ENCODE data around the gene NHLRC1.
"Not testable (repeated sequence)": the region's sequence is repeated elsewhere in the genome, so short reads cannot be mapped to it uniquely, and the experiment has no call there.

The NHLRC1 gene

DNA sequence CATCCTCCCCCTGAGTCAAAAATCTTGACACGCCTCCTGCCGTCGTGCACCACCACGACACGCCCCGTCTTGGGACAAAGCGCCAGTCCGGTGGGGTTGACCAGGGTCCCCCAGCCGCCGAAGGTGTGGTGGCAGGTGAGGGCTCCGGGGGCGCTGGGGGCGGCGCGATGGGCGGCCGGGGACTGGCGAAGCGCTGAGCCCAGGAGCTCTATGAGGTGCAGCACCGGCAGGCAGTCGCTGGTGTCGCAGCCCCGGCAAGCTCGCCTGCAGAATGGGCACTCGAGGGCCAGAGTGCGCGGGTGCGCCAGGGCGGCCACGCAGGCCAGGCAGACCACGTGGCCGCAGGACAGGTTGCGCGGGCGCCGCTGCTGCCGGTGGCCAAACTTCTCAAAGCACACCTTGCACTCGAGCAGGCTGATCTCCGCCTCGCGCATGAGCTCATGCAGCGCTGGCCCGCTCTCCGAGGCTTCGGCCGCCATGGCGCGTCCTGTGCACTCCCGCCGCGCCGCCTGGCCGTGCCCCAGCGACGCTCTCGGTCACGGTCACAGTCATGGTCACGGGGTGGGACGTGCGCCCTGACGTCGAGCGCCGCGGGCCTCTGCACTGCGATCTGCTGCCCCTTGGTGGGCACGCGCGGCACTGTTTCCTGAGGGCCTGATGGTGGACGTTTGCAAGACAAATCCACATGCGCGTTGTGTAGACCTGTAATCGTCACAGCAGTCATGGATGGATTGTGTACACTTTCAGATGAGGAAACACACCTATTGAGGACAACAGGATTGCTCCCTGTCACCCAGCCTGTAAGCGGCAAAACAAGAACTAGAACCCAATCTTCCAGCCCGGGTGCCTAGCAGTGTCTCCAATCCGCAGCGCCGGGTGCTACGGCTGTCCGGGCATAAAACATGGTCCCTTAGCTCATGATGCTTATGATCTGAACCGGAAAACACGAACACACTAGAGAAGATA is at the start of gene NHLRC1:
TSS of gene NHLRC1 (minus strand) at position 550 of the 966 bp plus-strand sequence. CDS start at position 479, 71 bp downstream.
- DNase-seq (ENCODE audit: low read depth in 2 of 2): peak; percentile 39 to 41

DNA sequence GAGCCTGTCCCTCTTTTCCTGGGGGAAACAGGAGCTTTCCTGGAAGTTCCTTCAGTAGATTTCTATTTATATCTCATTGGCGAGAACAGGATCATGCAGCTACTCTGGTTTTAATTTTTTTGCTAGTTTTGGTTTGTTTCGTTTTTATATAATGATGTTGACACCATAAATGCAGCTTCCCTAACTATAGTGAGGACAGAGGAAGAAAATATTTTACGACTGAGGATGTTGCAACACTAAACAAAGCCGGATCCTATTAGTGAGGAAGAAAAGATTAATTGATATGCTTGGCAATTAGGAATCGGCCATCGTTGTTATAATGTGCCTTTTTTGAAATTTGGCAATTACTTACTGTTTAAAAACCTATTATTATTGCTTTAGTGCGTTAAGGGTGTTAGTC is 49.4 kb upstream of the NHLRC1 start:
- DNase-seq (ENCODE audit: low read depth in 2 of 2): no peak

DNA sequence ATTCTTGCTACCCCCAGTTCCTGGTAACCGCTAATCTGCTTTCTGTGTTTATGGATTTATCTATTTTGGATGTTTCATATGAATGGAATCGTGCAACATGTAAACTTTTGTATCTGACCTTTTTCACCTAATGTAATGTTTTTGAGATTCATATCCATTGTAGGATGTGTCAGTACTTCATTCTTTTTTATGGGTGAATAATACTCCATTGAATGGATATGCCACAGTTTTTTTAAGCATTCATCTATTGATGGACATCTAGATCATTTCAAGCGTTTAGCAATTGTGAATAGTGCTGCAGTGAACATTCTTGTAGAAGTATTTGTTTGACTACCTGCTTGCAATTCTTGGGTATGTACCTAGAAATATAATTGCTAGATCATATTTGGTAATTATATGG is 45.8 kb upstream of the NHLRC1 start:
- DNase-seq (ENCODE audit: low read depth in 2 of 2): no peak

DNA sequence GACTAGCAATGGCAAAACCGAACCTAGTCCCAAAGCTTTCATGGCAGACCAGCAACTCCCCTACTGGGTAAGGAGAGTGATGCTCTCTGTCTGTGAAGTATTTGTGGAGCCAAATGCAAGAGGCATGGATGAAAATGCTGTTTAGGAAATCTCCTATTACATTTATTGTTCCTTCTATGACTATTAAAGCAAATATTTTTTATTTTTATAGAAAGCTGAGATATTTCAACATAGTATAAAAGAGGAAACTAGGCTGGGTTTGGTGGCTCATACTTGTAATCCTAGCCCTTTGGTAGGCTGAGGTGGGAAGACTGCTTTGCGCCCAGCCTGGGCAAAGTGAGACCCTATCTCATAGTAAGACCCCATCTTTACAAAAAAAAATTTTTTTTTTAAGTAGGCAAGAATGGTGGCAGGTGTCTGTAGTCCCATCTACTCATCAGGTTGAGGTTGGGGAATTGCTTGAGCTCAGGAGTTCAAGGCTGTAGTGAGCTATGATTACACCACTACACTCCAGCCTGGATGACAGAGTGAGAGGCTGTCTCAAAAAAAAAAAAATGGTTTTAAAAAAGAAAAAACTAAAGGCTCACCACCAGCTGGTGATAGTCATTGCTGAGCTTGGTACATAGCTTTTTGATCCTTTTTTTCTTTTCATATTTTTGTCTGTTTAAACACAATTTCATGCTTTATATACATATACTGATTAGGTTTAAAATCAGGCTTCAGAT is 44.0 kb upstream of the NHLRC1 start:
- no peak for DNase-seq (ENCODE audit: low read depth in 2 of 2)

- no peak for DNase-seq (ENCODE audit: low read depth in 2 of 2)
Measured at GRCh38 chr6:18165751-18166150, 43.3 kb upstream of the NHLRC1 start.

- no peak for DNase-seq (ENCODE audit: low read depth in 2 of 2)
Measured at GRCh38 chr6:18162401-18162800, 39.9 kb upstream of the NHLRC1 start.

DNA sequence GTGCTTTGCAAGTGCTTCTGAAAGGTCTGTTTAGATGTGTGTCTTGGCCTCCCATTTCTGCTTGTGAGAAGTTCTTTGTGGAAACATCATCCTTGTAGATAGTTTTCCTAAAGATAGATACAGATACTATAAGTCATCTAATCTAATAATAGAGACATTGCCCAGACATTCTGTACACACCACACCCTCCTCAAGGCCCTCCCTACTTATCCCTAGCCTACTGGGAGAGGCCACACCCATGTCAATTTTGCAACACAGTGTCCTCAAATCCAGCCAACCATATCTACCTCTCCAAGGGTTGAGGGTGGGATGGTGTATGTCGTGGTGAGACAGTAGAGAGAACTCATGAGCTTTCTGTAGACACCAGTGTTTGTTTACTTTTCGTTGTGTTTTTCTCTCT is 39.0 kb upstream of the NHLRC1 start:
- DNase-seq (ENCODE audit: low read depth in 2 of 2): no peak

DNA sequence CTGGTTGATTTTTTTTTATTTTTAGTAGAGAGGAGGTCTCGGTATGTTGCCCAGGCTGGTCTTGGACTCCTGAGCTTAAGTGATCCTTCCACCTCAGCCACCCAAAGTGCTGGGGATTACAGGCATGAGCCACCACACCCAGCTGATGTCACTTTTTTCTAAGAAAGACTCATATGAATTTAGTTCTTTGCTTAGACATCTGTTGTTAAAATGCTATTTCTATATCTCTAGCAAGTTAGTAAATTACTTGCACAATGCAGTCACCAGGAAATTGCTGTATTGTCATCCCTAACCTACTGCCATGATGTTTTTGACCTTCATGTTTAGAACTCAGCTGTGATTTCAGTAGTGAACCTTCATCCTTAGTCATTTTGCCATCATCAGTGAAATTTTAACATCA is 38.4 kb upstream of the NHLRC1 start:
- no peak for DNase-seq (ENCODE audit: low read depth in 2 of 2)

DNA sequence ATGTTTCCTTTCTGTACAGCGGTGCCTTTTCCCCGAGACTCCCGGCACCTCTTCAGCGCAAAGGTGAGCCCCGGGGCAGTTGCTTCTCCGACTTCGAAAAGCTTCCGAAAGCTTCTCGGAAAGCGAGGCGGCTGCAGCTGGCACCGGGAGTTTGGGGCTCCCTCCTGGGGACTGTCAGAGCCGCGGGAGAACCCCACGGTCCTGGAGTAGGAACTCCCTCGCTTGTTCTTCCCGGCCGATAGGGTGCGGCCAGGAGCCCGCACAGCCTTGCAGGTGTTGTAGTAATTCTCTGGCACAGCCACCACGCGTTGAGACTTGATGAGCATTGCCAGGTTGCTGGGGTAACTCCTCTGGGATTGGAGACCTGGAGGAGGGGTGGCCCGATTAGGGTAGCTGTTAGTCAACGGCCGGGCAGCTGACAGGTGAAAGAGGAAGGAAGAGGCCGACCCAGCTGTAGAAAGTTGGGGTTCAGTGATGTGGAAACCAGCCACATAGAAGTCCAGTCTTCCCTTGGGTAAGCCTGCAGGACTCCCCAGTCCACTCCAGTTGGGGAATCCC is 33.5 kb upstream of the NHLRC1 start:
- DNase-seq (ENCODE audit: low read depth in 2 of 2): peak in 1 of 2 donors; percentile 22

GRCh38 chr6:18155150-18155863 is 32.8 kb upstream of the NHLRC1 start, which contains the start of gene KDM1B:
Gene KDM1B (plus strand): TSS chr6:18155422. CDS start chr6:18159896, 4,474 bp downstream.
- peak; percentile 97 to 98 for DNase-seq (ENCODE audit: low read depth in 2 of 2)

- no peak for DNase-seq (ENCODE audit: low read depth in 2 of 2)
Measured at GRCh38 chr6:18154507-18155149, 32.2 kb upstream of the NHLRC1 start, which contains the start of gene TPMT. Gene TPMT (minus strand): TSS chr6:18155077. CDS start chr6:18149127, 5,950 bp downstream.

DNA sequence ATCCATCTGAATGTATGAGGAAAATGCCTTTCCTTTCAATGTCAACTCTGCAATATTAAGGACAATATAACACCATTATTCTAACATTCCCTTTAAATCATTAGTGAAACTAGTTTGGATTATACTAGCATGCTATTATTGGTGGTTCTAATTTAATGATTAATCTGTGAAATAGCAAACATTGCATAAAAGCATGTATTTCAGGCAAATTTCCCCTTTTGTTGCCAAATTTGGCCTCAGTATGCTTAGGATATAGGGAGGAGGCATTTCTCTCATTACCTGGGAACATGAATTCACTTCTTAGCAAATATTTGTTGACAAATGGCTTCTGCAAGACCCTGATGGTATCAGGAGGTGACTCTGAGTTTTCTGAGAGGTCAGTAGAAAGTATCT is 30.8 kb upstream of the NHLRC1 start:
- no peak for DNase-seq (ENCODE audit: low read depth in 2 of 2)

GRCh38 chr6:18151801-18152200 is 29.3 kb upstream of the NHLRC1 start:
- DNase-seq (ENCODE audit: low read depth in 2 of 2): no peak

- not testable (repeated sequence) for DNase-seq (ENCODE audit: low read depth in 2 of 2)
Measured at GRCh38 chr6:18151391-18151790, 28.9 kb upstream of the NHLRC1 start.

GRCh38 chr6:18148304-18149025 is 26.0 kb upstream of the NHLRC1 start:
- no peak for DNase-seq (ENCODE audit: low read depth in 2 of 2)

GRCh38 chr6:18147616-18148015 is 25.1 kb upstream of the NHLRC1 start:
- DNase-seq (ENCODE audit: low read depth in 2 of 2): no peak

GRCh38 chr6:18147160-18147559 is 24.7 kb upstream of the NHLRC1 start:
- DNase-seq (ENCODE audit: low read depth in 2 of 2): no peak

GRCh38 chr6:18142591-18142861 is 20.0 kb upstream of the NHLRC1 start:
- no peak for DNase-seq (ENCODE audit: low read depth in 2 of 2)

DNA sequence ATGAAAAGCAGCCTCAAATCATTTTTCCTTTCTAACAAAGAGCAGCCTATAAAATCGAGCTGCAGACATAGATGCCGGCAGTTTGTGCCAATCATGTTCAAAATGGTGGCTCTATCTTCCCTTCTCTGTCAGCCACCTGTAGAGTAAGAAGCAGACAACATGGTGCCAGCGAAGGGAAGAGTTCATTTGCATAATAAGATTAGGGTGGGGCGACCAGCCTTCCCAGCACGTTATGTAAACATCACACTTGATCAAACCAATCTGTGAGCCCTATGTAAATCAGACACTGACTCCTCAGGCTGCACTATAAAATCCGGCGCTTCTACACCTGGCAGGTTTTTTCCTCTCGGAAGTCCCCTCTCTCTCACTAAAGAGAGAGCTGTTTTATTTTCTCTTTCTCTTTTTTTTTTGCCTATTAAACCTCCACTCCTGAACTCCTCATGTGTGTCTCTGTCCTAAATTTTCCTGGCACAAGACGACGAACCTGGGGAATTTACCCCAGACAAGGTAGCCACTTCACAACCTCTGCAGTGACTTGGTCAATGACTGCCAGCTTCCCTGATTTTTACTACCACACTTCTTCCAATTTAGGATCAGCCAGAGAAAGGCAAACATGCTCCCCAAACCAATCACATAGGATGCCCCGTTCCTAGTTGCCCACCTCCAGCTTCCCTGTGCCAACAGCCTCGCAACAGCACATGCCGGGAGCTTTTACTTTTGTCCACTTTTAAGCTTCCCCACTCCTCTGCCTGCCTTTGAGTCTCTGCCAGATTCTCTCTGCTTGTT is 19.5 kb upstream of the NHLRC1 start:
- DNase-seq (ENCODE audit: low read depth in 2 of 2): no peak
